Heart right ventricle (tissue), 16 donors: ENCODE measurements around the gene AMZ1. TPM values are rescaled to one million over a fixed set of nuclear protein-coding genes. Genes with fewer than 3 reads are reported as not detected.

Source experiments
- ATAC-seq, 8 donors: fragments of 200-7000 bp; cut with Tn5 transposase; one replicate each; pipeline ENCODE4 v1.9.1; 2020; ENCODE audit warnings: mild to moderate bottlenecking in 8 of 8, moderate library complexity in 8 of 8, moderate number of reproducible peaks in 1 of 8
- DNase-seq, 2 donors: peaks; one replicate each; pipeline ENCODE4 v3.0.0-alpha.2; 2020
- H3K27ac ChIP-seq, 10 donors: fragments of 200-600 bp; sonication (generic) in 2 of 10; one replicate each; pipeline versions ENCODE4 v1.5.0 to v1.8.0; 2020 to 2022; ENCODE audit warnings: mild to moderate bottlenecking in 3 of 10
- H3K27me3 ChIP-seq, 7 donors: fragments of 200-600 bp; one replicate each; pipeline ENCODE4 v1.8.0; 2021 to 2022; ENCODE audit warnings: mild to moderate bottlenecking in 2 of 7
- H3K36me3 ChIP-seq, 9 donors: fragments of 200-600 bp; sonication (generic) in 1 of 9; one replicate each; pipeline versions ENCODE4 v1.5.0 to v1.8.0; 2020 to 2022; ENCODE audit warnings: mild to moderate bottlenecking in 2 of 9
- H3K4me1 ChIP-seq, 9 donors: fragments of 200-600 bp; sonication (generic) in 1 of 9; one replicate each; pipeline versions ENCODE4 v1.5.0 to v1.8.0; 2020 to 2022; ENCODE audit warnings: mild to moderate bottlenecking in 4 of 9
- H3K4me3 ChIP-seq, 10 donors: fragments of 200-600 bp; sonication (generic) in 2 of 10; one replicate each; pipeline versions ENCODE4 v1.5.0 to v1.8.0; 2020 to 2022; ENCODE audit warnings: mild to moderate bottlenecking in 7 of 10, moderate library complexity in 2 of 10
- H3K9me3 ChIP-seq, 11 donors: fragments of 200-600 bp in 10 of 11; sonication (generic) in 2 of 11; one replicate each; pipeline versions ENCODE4 v1.5.0 to v1.8.0; 2013 to 2022; ENCODE audit warnings: mild to moderate bottlenecking in 2 of 11, control low read depth in 1 of 11, moderate library complexity in 1 of 11
- CTCF ChIP-seq, 9 donors: fragments of 200-600 bp; sonication (generic) in 2 of 9; IDR thresholded peaks; one replicate each; pipeline versions ENCODE4 v1.5.0 to v1.8.0; 2021 to 2022; ENCODE audit warnings: antibody characterized with exemption in 9 of 9, mild to moderate bottlenecking in 5 of 9, moderate library complexity in 1 of 9
- WGBS, 2 donors: extraction: QIAGEN DNeasy Blood & Tissue Kit; methylation state at CpG; one replicate each; pipeline ENCODE4 v1.1.7; 2013; ENCODE audit warnings: inconsistent platforms in 1 of 2; 5-methylcytosine and 5-hydroxymethylcytosine counted together
- intact Hi-C, 10 donors: fragments of 100-400 bp; cut with DNase I; formaldehyde crosslinking; loops; one replicate each; pipeline versions ENCODE4 v1.11.1 to v1.14.2; 2022
- polyA plus RNA-seq, 2 donors: library from polyadenylated mRNA; stranded (reverse); fragments of 200-250 nt; gene quantifications; one replicate each; pipeline ENCODE4 v1.2.3, GENCODE V29; 2013
- total RNA-seq, 10 donors: library from RNA; stranded (reverse); fragmentation: NEBNext Ultra II Directional in 3 of 10; extraction: Animal tissue kit (Norgen Biotek cat#: 25700) in 3 of 10; gene quantifications; one replicate each; pipeline versions ENCODE4 v1.2.1 to v1.2.4, GENCODE V29; 2021 to 2023
- donor health status: Arrhythmogenic right ventricular cardiomyopathy.
- donor health status: ischemic (EF 13 %, LVEDD 7.1; RV severe dilation, severe dysfunction).
- donor health status: healthy with polysubstance abuse.
- donor health status: DM: no; HTN: yes; CAD: no.
- donor health status: DM: no; HTN: no; CAD: no.
- donor health status: ischemic (EF 25% LVEDD 6.9; RV normal size, moderate dysfunction).
- donor health status: ischemic (EF 25% LVEDD 5.7; RV mildly dilated, moderate dysfunction).
- donor health status: healthy.
- donor health status: DM: yes; HTN: yes; CAD: no.
- donor health status: Ischemic cardiomyopathy.
- donor health status: ischemic (EF 35%, LVEDD 5.7; RV mildly dilated, moderate dysfunction).
- donor health status: nonischemic (EF 11% LVEDD 7.7; RV severe dilation, severe dysfunction).
- donor health status: DM: yes; HTN: yes; CAD: no.
- donor health status: PGD.
- donor health status: ischemic (EF 29% LVEDD 5.4; RV normal size, mild dysfunction).
- donor health status: nonischemic (EF 23%, LVEDD 6.1; RV moderate dilation, normal function).

The AMZ1 gene
- total and polyA plus RNA-seq, 12 donors: 0.04 to 0.11 (median 0.07) TPM; not detected in 4

- peak in 1 of 8 donors; percentile 14 for ATAC-seq
- TF ChIP-seq CTCF (IDR thresholded peaks at IDR 0.05): no peak
- DNase-seq: no peak
- H3K9me3 ChIP-seq: peaks cover 0 to 3% (median 0%) of the 10 kb centered on the region in 11 donors
- peaks cover 0 to 22% (median 6%) of the 10 kb centered on the region in 9 donors for H3K4me1 ChIP-seq
- no peak overlapping the region for H3K4me3 ChIP-seq
- H3K27me3 ChIP-seq: no peaks in the 10 kb centered on the region
- intact Hi-C loops: no loop called here
- WGBS, 2 donors: 69 to 76% methylated on average over 5 of the region's 5 CpGs
- H3K36me3 ChIP-seq: no peaks in the 10 kb centered on the region
- H3K27ac ChIP-seq: peak overlapping the region in 1 of 10 donors; percentile 21
Observed at GRCh38 chr7:2751086-2751485, 63.1 kb downstream of the AMZ1 start.

- DNase-seq (no peak), ATAC-seq (no peak)
- intact Hi-C loops: no loop called here
- H3K27me3 ChIP-seq: no peaks in the 10 kb centered on the region
- H3K9me3 ChIP-seq: peaks cover 0 to 3% (median 0%) of the 10 kb centered on the region in 11 donors
- H3K4me1 ChIP-seq: peaks cover 4 to 32% (median 17%) of the 10 kb centered on the region in 9 donors
- no peak overlapping the region for H3K4me3 ChIP-seq
- H3K27ac ChIP-seq: no peak overlapping the region
- WGBS, 2 donors: 95 to 97% methylated on average over 3 of the region's 3 CpGs
- peaks cover 0 to 3% (median 0%) of the 10 kb centered on the region in 9 donors for H3K36me3 ChIP-seq
- no peak for TF ChIP-seq CTCF (IDR thresholded peaks at IDR 0.05)
Observed at GRCh38 chr7:2753148-2753547, 65.1 kb downstream of the AMZ1 start.

GRCh38 chr7:2754086-2754485 lies 66.1 kb downstream of the AMZ1 start:
- Histone ChIP-seq H3K9me3 (peaks cover 0 to 3% (median 0%) of the 10 kb centered on the region in 11 donors), H3K4me1 (peaks cover 9 to 41% (median 25%) of the 10 kb centered on the region in 9 donors), H3K27me3 (no peaks in the 10 kb centered on the region), H3K27ac (no peak overlapping the region), H3K4me3 (no peak overlapping the region), H3K36me3 (peaks cover 0 to 3% (median 0%) of the 10 kb centered on the region in 9 donors)
- DNase-seq (no peak), ATAC-seq (no peak)
- TF ChIP-seq CTCF (IDR thresholded peaks at IDR 0.05): no peak
- WGBS, 2 donors: 86 to 90% methylated on average over 5 of the region's 5 CpGs
- intact Hi-C loops: no loop called here

- intact Hi-C loops: no loop called here
- no peak overlapping the region for H3K27ac ChIP-seq
Observed at GRCh38 chr7:2754912-2755311, 66.9 kb downstream of the AMZ1 start.

More at GRCh38 chr7:2754912-2755311, 66.9 kb downstream of the AMZ1 start:
- H3K27me3 ChIP-seq: no peaks in the 10 kb centered on the region
- 94 to 96% methylated on average over 10 of the region's 10 CpGs for WGBS, 2 donors
- TF ChIP-seq CTCF (IDR thresholded peaks at IDR 0.05): no peak
- DNase-seq: no peak
- peaks cover 0 to 3% (median 0%) of the 10 kb centered on the region in 9 donors for H3K36me3 ChIP-seq
- H3K9me3 ChIP-seq: peaks cover 0 to 3% (median 0%) of the 10 kb centered on the region in 11 donors
- no peak overlapping the region for H3K4me3 ChIP-seq
- H3K4me1 ChIP-seq: peaks cover 15 to 46% (median 34%) of the 10 kb centered on the region in 9 donors
- ATAC-seq: no peak
